PC-9 (cell line): Measurements from ENCODE around the gene IGFBP2. TPM values are rescaled to one million over a fixed set of nuclear protein-coding genes. Genes with fewer than 3 reads are reported as not detected.

ENCODE experiments used
- BruUV-seq: library from RNA; stranded (reverse); fragments of 400-500 nt; replicated peaks from 2 replicates; lab custom pipeline; 2021; lab: Mats Ljungman, UMichigan
- CTCF ChIA-PET: fragments of 300-600 bp; sonication (Branson Sonifier 250); formaldehyde crosslinking; loops from one replicate; lab custom pipeline; 2022; ENCODE audit warnings: antibody characterized with exemption; lab: Charles Lee
- POLR2A ChIA-PET: fragments of 300-600 bp; sonication (Branson Sonifier 250); formaldehyde crosslinking; loops from one replicate; lab custom pipeline; 2022; ENCODE audit warnings: antibody characterized with exemption; ENCODE audit not compliant: unreplicated experiment; lab: Charles Lee
- DNase-seq, 2 experiments: peaks; one replicate each; pipeline versions ENCODE4 v3.0.0 to v3.0.0-alpha.2; 2015 to 2022; ENCODE audit warnings: mixed read lengths in 1 of 2
- H2AFZ ChIP-seq: fragments of 200-600 bp; sonication (generic); 2 replicates; pipeline ENCODE4 v1.8.1; 2017; ENCODE audit warnings: antibody characterized with exemption
- H3F3A ChIP-seq: fragments of 200-600 bp; sonication (generic); 2 replicates; pipeline ENCODE4 v1.8.1; 2017; ENCODE audit warnings: antibody characterized with exemption, mild to moderate bottlenecking, low read depth; ENCODE audit not compliant: insufficient read depth
- H3K27ac ChIP-seq: fragments of 200-600 bp; sonication (generic); 2 replicates; pipeline ENCODE4 v1.6.1; 2016; ENCODE audit warnings: mixed run types
- H3K27me3 ChIP-seq: fragments of 200-600 bp; sonication (generic); 2 replicates; pipeline ENCODE4 v1.6.1; 2016; ENCODE audit warnings: low read depth, mixed run types; ENCODE audit not compliant: insufficient read depth
- H3K36me3 ChIP-seq: fragments of 200-600 bp; sonication (generic); 2 replicates; pipeline ENCODE4 v1.6.1; 2016; ENCODE audit warnings: low read depth, mixed run types
- H3K4me1 ChIP-seq: fragments of 200-600 bp; sonication (generic); replicated peaks from 2 replicates; pipeline ENCODE4 v1.6.1; 2016; ENCODE audit warnings: mixed run types; ENCODE audit not compliant: insufficient read depth
- H3K4me2 ChIP-seq: fragments of 200-600 bp; sonication (generic); 2 replicates; pipeline ENCODE4 v1.6.1; 2017; ENCODE audit warnings: mixed run types
- H3K4me3 ChIP-seq: fragments of 200-600 bp; sonication (generic); 2 replicates; pipeline ENCODE4 v1.6.1; 2016; ENCODE audit warnings: mixed run types
- H3K79me2 ChIP-seq: fragments of 200-600 bp; sonication (generic); 2 replicates; pipeline ENCODE4 v1.6.1; 2017; ENCODE audit warnings: low read depth, mixed run types
- H3K9me2 ChIP-seq: fragments of 200-600 bp; sonication (generic); 2 replicates; pipeline ENCODE4 v1.8.1; 2017; ENCODE audit warnings: mild to moderate bottlenecking; ENCODE audit not compliant: insufficient read depth
- H3K9me3 ChIP-seq: fragments of 200-600 bp; sonication (generic); 2 replicates; pipeline ENCODE4 v1.8.1; 2016; ENCODE audit warnings: low read depth; ENCODE audit not compliant: insufficient read depth
- H4K20me1 ChIP-seq: fragments of 200-600 bp; sonication (generic); 2 replicates; pipeline ENCODE4 v1.8.1; 2017; ENCODE audit not compliant: insufficient read depth
- CTCF ChIP-seq: fragments of 200-600 bp; sonication (generic); conservative IDR thresholded peaks from 2 replicates; pipeline ENCODE4 v1.6.1; 2017; ENCODE audit warnings: mixed run types, antibody characterized with exemption, mild to moderate bottlenecking, moderate library complexity
- EZH2 ChIP-seq: fragments of 200-600 bp; sonication (generic); IDR thresholded peaks from 2 replicates; pipeline ENCODE4 v1.8.0; 2017; ENCODE audit warnings: antibody characterized with exemption, low read depth
- intact Hi-C: fragments of 100-400 bp; cut with micrococcal nuclease; formaldehyde crosslinking; loops from one replicate; pipeline ENCODE4 v1.10.0; 2022; ENCODE audit not compliant: unreplicated experiment
- total RNA-seq: library from RNA; stranded (reverse); gene quantifications from 2 replicates; pipeline ENCODE4 v1.2.3, GENCODE V29; 2021

IGFBP2 gene
- total RNA-seq, 1 experiment from 2014 or later, result 106 TPM

- no peaks in the 10 kb centered on the region for H3K36me3 ChIP-seq
- no TSS peak for BruUV-seq
- ChIA-PET POLR2A (no interaction called here), CTCF (no interaction called here)
- H3K79me2 ChIP-seq, result no peaks in the 10 kb centered on the region; the same call in 1 of the 2 replicates
- no peaks in the 10 kb centered on the region for H3K9me3 ChIP-seq
- H3K4me3 ChIP-seq, result no peak overlapping the region
- H3K27ac ChIP-seq, result no peak overlapping the region
- TF ChIP-seq CTCF (no peak), EZH2 (no peak)
- H3F3A ChIP-seq, result peaks cover 7% of the 10 kb centered on the region; the same call in 1 of the 2 replicates
- no peak for DNase-seq
- no peaks in the 10 kb centered on the region for H3K9me2 ChIP-seq
- H2AFZ ChIP-seq, result no peak overlapping the region
- no peaks in the 10 kb centered on the region for H3K27me3 ChIP-seq
- no peaks in the 10 kb centered on the region for H4K20me1 ChIP-seq
- H3K4me1 ChIP-seq, result peaks cover 11% of the 10 kb centered on the region
- intact Hi-C loops, result no loop called here
- H3K4me2 ChIP-seq, result no peak overlapping the region
These were observed 24.1 kb downstream of the IGFBP2 start for GRCh38 chr2:216657086-216657855.

- Histone ChIP-seq H3K4me1 (peaks cover 3% of the 10 kb centered on the region), H2AFZ (no peak overlapping the region), H3K9me2 (no peaks in the 10 kb centered on the region), H3K4me3 (no peak overlapping the region), H3F3A (peaks cover 2% of the 10 kb centered on the region; the same call in 1 of the 2 replicates), H4K20me1 (no peaks in the 10 kb centered on the region), H3K27ac (no peak overlapping the region), H3K79me2 (no peaks in the 10 kb centered on the region; the same call in 1 of the 2 replicates), H3K36me3 (no peaks in the 10 kb centered on the region), H3K27me3 (no peaks in the 10 kb centered on the region), H3K4me2 (no peak overlapping the region), H3K9me3 (no peaks in the 10 kb centered on the region)
- BruUV-seq, result no TSS peak
- ChIA-PET POLR2A (no interaction called here), CTCF (no interaction called here)
- TF ChIP-seq CTCF (no peak), EZH2 (no peak)
- intact Hi-C loops, result no loop called here
- DNase-seq, result no peak
These were observed 24.8 kb downstream of the IGFBP2 start for GRCh38 chr2:216657980-216658379.

GRCh38 chr2:216658757-216659156, 25.5 kb downstream of the IGFBP2 start:
- no peaks in the 10 kb centered on the region; the same call in 1 of the 2 replicates for H3F3A ChIP-seq
- DNase-seq, result no peak
- TF ChIP-seq CTCF (no peak), EZH2 (no peak)
- no peaks in the 10 kb centered on the region for H4K20me1 ChIP-seq
- no peak overlapping the region for H2AFZ ChIP-seq
- H3K27me3 ChIP-seq, result no peaks in the 10 kb centered on the region
- H3K4me3 ChIP-seq, result no peak overlapping the region
- intact Hi-C loops, result no loop called here
- no peaks in the 10 kb centered on the region for H3K4me1 ChIP-seq
- H3K9me3 ChIP-seq, result no peaks in the 10 kb centered on the region
- no TSS peak for BruUV-seq
- no peak overlapping the region for H3K4me2 ChIP-seq
- no peak overlapping the region for H3K27ac ChIP-seq
- no peaks in the 10 kb centered on the region for H3K36me3 ChIP-seq
- CTCF ChIA-PET, result no interaction called here
- no peaks in the 10 kb centered on the region for H3K9me2 ChIP-seq
- POLR2A ChIA-PET, result no interaction called here
- no peaks in the 10 kb centered on the region; the same call in 1 of the 2 replicates for H3K79me2 ChIP-seq
